Panc1 (cell line): ENCODE measurements around the gene FYB2. TPM values are rescaled to one million over a fixed set of nuclear protein-coding genes. Genes with fewer than 3 reads are reported as not detected.

Source experiments
- ATAC-seq: fragments of 200-7000 bp; cut with Tn5 transposase; 2 replicates; pipeline ENCODE4 v1.9.1; 2020; ENCODE audit warnings: mild to moderate bottlenecking, moderate library complexity
- BruUV-seq: library from RNA; stranded (reverse); fragments of 400-500 nt; replicated peaks from 2 replicates; lab custom pipeline; 2021; lab: Mats Ljungman, UMichigan
- CTCF ChIA-PET: fragments of 300-600 bp; sonication (Branson Sonifier 250); formaldehyde crosslinking; loops from one replicate; lab custom pipeline; 2022; ENCODE audit warnings: antibody characterized with exemption; lab: Charles Lee
- POLR2A ChIA-PET: fragments of 300-600 bp; sonication (Branson Sonifier 250); formaldehyde crosslinking; loops from one replicate; lab custom pipeline; 2022; ENCODE audit warnings: antibody characterized with exemption; lab: Charles Lee
- DNase-seq: peaks from one replicate; pipeline ENCODE4 v3.0.0-alpha.2; 2010; ENCODE audit warnings: low read depth, low spot score
- H3K27ac ChIP-seq: 2 replicates; pipeline ENCODE4 v1.5.1; 2011; ENCODE audit warnings: mild to moderate bottlenecking, low read length, inconsistent platforms
- H3K27me3 ChIP-seq: fragments of 200-500 bp; sonication (Bioruptor generic); 2 replicates; pipeline ENCODE4 v1.6.0; 2014; ENCODE audit warnings: low read length, inconsistent platforms; ENCODE audit not compliant: control insufficient read depth, insufficient read depth
- H3K36me3 ChIP-seq: fragments of 200-500 bp; sonication (Bioruptor generic); 2 replicates; pipeline ENCODE4 v1.5.1; 2014; ENCODE audit warnings: inconsistent platforms, mild to moderate bottlenecking, low read length, moderate library complexity; ENCODE audit not compliant: control insufficient read depth, insufficient read depth
- H3K4me1 ChIP-seq: 2 replicates; pipeline ENCODE4 v1.5.1; 2011; ENCODE audit warnings: inconsistent platforms, mild to moderate bottlenecking, low read length, moderate library complexity; ENCODE audit not compliant: control insufficient read depth, insufficient read depth
- H3K4me3 ChIP-seq, 2 experiments: 2 replicates each; pipeline ENCODE4 v1.5.1; 2011 to 2012; ENCODE audit warnings: low read depth in 2 of 2, low read length in 2 of 2, mild to moderate bottlenecking in 2 of 2, inconsistent platforms in 1 of 2, moderate library complexity in 1 of 2
- H3K9me3 ChIP-seq: fragments of 200-500 bp; sonication (Bioruptor generic); 2 replicates; pipeline ENCODE4 v1.5.1; 2014; ENCODE audit warnings: low read depth, mild to moderate bottlenecking, inconsistent platforms, low read length, moderate library complexity; ENCODE audit not compliant: control insufficient read depth, insufficient read depth
- POLR2AphosphoS5 ChIP-seq: IDR thresholded peaks from 2 replicates; pipeline ENCODE4 v1.6.1; 2012; ENCODE audit warnings: mild to moderate bottlenecking, low read depth, low read length, moderate library complexity
- REST ChIP-seq, 2 experiments: IDR thresholded peaks; 2 replicates each; pipeline ENCODE4 v1.6.1; 2011 to 2012; ENCODE audit warnings: low read depth in 2 of 2, control low read depth in 1 of 2, low read length in 1 of 2, mild to moderate bottlenecking in 1 of 2, moderate library complexity in 1 of 2; ENCODE audit not compliant: insufficient read depth in 1 of 2
- SIN3A ChIP-seq: IDR thresholded peaks from 2 replicates; pipeline ENCODE4 v1.6.1; 2012; ENCODE audit warnings: low read depth, mild to moderate bottlenecking, low read length, moderate library complexity, borderline replicate concordance; ENCODE audit not compliant: insufficient read depth
- TCF7L2 ChIP-seq: IDR thresholded peaks from 2 replicates; pipeline ENCODE4 v1.6.1; 2011; ENCODE audit warnings: mild to moderate bottlenecking, low read depth, low read length, inconsistent platforms
- in situ Hi-C: cut with HindIII; loops from 2 replicates; pipeline ENCODE4 v1.10.0; 2016; ENCODE audit warnings: low sequenced_read_pairs, low pct_unique_long_range_greater_than_20kb
- intact Hi-C: fragments of 100-400 bp; cut with micrococcal nuclease; formaldehyde crosslinking; loops from one replicate; pipeline ENCODE4 v1.10.0; 2022; ENCODE audit not compliant: unreplicated experiment
- total RNA-seq: library from RNA; stranded (reverse); gene quantifications from one replicate; pipeline ENCODE4 v1.2.1, GENCODE V29; 2021; ENCODE audit not compliant: unreplicated experiment
- TF ChIP-seq, protein P1 (sequence below): fragments of 450-650 bp; IDR thresholded peaks from 2 replicates; pipeline ENCODE4 v1.5.1; 2017; ENCODE audit warnings: mild to moderate bottlenecking

The FYB2 gene
- total RNA-seq, 1 experiment from 2014 or later: 0.49 TPM

DNA sequence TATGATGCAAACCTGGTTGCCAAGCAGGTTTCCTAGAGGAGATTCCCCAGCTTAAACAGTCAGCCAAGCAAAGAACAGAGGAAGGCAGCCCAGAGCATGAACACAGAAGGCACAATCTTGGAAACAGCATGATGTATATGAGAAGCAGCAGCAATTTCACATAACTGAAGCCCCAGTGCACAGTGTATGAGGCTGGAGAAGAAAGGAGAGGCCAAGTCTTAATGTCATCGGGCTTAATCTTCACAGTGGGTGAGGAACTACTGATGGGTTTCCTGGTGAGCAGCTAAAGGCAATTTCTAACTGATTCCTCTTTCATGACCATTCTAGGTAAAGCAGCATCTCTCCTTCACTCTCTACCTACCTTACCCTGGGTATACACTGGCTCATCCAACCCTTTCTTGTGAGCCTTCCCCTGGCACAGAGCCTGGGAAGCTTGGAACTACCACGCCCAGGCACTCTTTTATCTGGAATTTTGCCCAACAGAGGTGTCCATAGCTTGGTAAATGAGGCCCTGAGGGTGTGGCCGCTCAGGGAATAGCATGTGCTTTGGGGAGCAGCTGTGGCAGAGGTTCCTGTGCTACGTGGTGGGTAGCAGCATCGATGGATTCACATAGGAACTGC lies 22.0 kb downstream of the FYB2 start:
- POLR2A ChIA-PET: no interaction called here
- intact Hi-C loops: no loop called here
- BruUV-seq: no TSS peak
- H3K9me3 ChIP-seq: no peaks in the 10 kb centered on the region
- CTCF ChIA-PET: no interaction called here
- in situ Hi-C loops: no loop called here
- DNase-seq: no peak
- ATAC-seq: no peak
- no peaks in the 10 kb centered on the region for H3K36me3 ChIP-seq
- H3K27ac ChIP-seq: no peak overlapping the region
- TF ChIP-seq, protein P1, sequence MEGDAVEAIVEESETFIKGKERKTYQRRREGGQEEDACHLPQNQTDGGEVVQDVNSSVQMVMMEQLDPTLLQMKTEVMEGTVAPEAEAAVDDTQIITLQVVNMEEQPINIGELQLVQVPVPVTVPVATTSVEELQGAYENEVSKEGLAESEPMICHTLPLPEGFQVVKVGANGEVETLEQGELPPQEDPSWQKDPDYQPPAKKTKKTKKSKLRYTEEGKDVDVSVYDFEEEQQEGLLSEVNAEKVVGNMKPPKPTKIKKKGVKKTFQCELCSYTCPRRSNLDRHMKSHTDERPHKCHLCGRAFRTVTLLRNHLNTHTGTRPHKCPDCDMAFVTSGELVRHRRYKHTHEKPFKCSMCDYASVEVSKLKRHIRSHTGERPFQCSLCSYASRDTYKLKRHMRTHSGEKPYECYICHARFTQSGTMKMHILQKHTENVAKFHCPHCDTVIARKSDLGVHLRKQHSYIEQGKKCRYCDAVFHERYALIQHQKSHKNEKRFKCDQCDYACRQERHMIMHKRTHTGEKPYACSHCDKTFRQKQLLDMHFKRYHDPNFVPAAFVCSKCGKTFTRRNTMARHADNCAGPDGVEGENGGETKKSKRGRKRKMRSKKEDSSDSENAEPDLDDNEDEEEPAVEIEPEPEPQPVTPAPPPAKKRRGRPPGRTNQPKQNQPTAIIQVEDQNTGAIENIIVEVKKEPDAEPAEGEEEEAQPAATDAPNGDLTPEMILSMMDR: no peak
- TF ChIP-seq POLR2AphosphoS5 (no peak), REST (IDR thresholded peaks at IDR 0.05; ENCODE audit: insufficient read depth in 1 of 2, low read depth in 2 of 2, low read length in 1 of 2) (no peak), TCF7L2 (no peak), SIN3A (no peak)
- H3K4me3 ChIP-seq: no peak overlapping the region
- H3K4me1 ChIP-seq: no peaks in the 10 kb centered on the region
- peaks cover 2% of the 10 kb centered on the region; the same call in 1 of the 2 replicates for H3K27me3 ChIP-seq

GRCh38 chr1:56795870-56796269 lies 23.3 kb downstream of the FYB2 start:
- ChIA-PET POLR2A (no interaction called here), CTCF (no interaction called here)
- no peak for DNase-seq
- Histone ChIP-seq H3K36me3 (no peaks in the 10 kb centered on the region), H3K4me1 (no peaks in the 10 kb centered on the region), H3K9me3 (no peaks in the 10 kb centered on the region), H3K27me3 (peaks cover 2% of the 10 kb centered on the region; the same call in 1 of the 2 replicates), H3K27ac (no peak overlapping the region), H3K4me3 (no peak overlapping the region)
- in situ Hi-C loops: no loop called here
- no peak for TF ChIP-seq TCF7L2
- no peak for TF ChIP-seq REST (IDR thresholded peaks at IDR 0.05; ENCODE audit: insufficient read depth in 1 of 2, low read depth in 2 of 2, low read length in 1 of 2)
- no peak for TF ChIP-seq SIN3A
- no peak for TF ChIP-seq POLR2AphosphoS5
- TF ChIP-seq, protein P1: no peak
- ATAC-seq: no peak
- intact Hi-C loops: no loop called here
- no TSS peak for BruUV-seq
